HUES48 (cell line): ENCODE measurements around the gene POLH.
"Not testable (repeated sequence)": the region's sequence is repeated elsewhere in the genome, so short reads cannot be mapped to it uniquely, and the experiment has no call there.

Source experiments
- H3K27ac ChIP-seq: one replicate; pipeline ENCODE4 v1.7.0; 2013; ENCODE audit warnings: low read depth, low read length, inconsistent platforms
- H3K27me3 ChIP-seq: 2 replicates; pipeline ENCODE4 v1.6.1; 2013; ENCODE audit warnings: mild to moderate bottlenecking, low read length; ENCODE audit not compliant: control insufficient read depth, insufficient read depth
- H3K36me3 ChIP-seq: 2 replicates; pipeline ENCODE4 v1.6.1; 2013; ENCODE audit warnings: low read length; ENCODE audit not compliant: control insufficient read depth, insufficient read depth
- H3K4me1 ChIP-seq: 2 replicates; pipeline ENCODE4 v1.6.1; 2013; ENCODE audit warnings: mild to moderate bottlenecking, low read length; ENCODE audit not compliant: control insufficient read depth, insufficient read depth
- H3K4me3 ChIP-seq: 2 replicates; pipeline ENCODE4 v1.5.1; 2013; ENCODE audit warnings: mild to moderate bottlenecking, low read depth, low read length
- H3K9ac ChIP-seq: 2 replicates; pipeline ENCODE4 v1.6.1; 2013; ENCODE audit warnings: mild to moderate bottlenecking, low read depth, low read length, moderate library complexity
- H3K9me3 ChIP-seq: 2 replicates; pipeline ENCODE4 v1.6.1; 2013; ENCODE audit warnings: low read length; ENCODE audit not compliant: control insufficient read depth, insufficient read depth

POLH gene

GRCh38 chr6:43658161-43658560, 82.2 kb downstream of the POLH start:
- H3K27ac ChIP-seq: no peak overlapping the region
- H3K36me3 ChIP-seq: no peaks in the 10 kb centered on the region
- no peak overlapping the region for H3K9ac ChIP-seq
- no peaks in the 10 kb centered on the region for H3K27me3 ChIP-seq
- H3K4me1 ChIP-seq: 0 out of 2 replicates have a peak, but pooled peaks cover 8% of the 10 kb centered on the region
- no peak overlapping the region for H3K4me3 ChIP-seq
- H3K9me3 ChIP-seq: 0 out of 2 replicates have a peak, but pooled peaks cover 2% of the 10 kb centered on the region

GRCh38 chr6:43662948-43663347, 87.0 kb downstream of the POLH start:
- H3K4me3 ChIP-seq, H3K36me3 ChIP-seq, H3K9me3 ChIP-seq, H3K9ac ChIP-seq, H3K4me1 ChIP-seq, H3K27ac ChIP-seq, H3K27me3 ChIP-seq: not testable (repeated sequence)
